ENCODE data around the gene ELOA. TPM values are rescaled to one million over a fixed set of nuclear protein-coding genes. Genes with fewer than 3 reads are reported as not detected.
A peak's percentile ranks its signal among the peaks of the same experiment; 100 is the strongest.

Gene ELOA
- total and polyA plus RNA-seq, 2 of the 13 experiments (the other 11 are each of a cell fraction or from before 2014, with no cell fraction given): 14.2 to 28.5 TPM

GRCh38 chr1:23799570-23800399 is 56.5 kb downstream of the ELOA start (continued):
- peak; percentile 83 for TF ChIP-seq TFE3 (CRISPR knock-in tag; IDR thresholded peaks at IDR 0.05)
- TF ChIP-seq NFRKB (IDR thresholded peaks at IDR 0.05): no peak
- TF ChIP-seq ZBTB4 (CRISPR knock-in tag; IDR thresholded peaks at IDR 0.05; ENCODE audit: borderline replicate concordance): no peak
- no peak for TF ChIP-seq REL (CRISPR knock-in tag; conservative IDR thresholded peaks at IDR 0.05)
- TF ChIP-seq SRY (CRISPR knock-in tag; IDR thresholded peaks at IDR 0.05): peak; percentile 32; the same call in 1 of the 2 replicates
- 0 out of 2 replicates have a peak, but pooled peaks have one; percentile 30 for TF ChIP-seq SMAD9 (CRISPR knock-in tag; IDR thresholded peaks at IDR 0.05)
- 0 out of 2 replicates have a peak, but pooled peaks have one; percentile 12 for TF ChIP-seq ZNF337 (CRISPR knock-in tag; IDR thresholded peaks at IDR 0.05; ENCODE audit: borderline replicate concordance, low read depth)
- no peak for TF ChIP-seq ZNF10 (CRISPR knock-in tag; IDR thresholded peaks at IDR 0.05; ENCODE audit: borderline replicate concordance, low read depth)
- TF ChIP-seq PITX1 (CRISPR knock-in tag; IDR thresholded peaks at IDR 0.05): peak; percentile 46
- no peak for TF ChIP-seq STAG1 (CRISPR knock-in tag; IDR thresholded peaks at IDR 0.05)
- TF ChIP-seq NCOA1 (CRISPR knock-in tag; IDR thresholded peaks at IDR 0.05): no peak
- TF ChIP-seq REXO4 (CRISPR knock-in tag; IDR thresholded peaks at IDR 0.05; ENCODE audit: borderline replicate concordance): no peak
- TF ChIP-seq ZNF124 (CRISPR knock-in tag; IDR thresholded peaks at IDR 0.05): no peak
- TF ChIP-seq TARDBP (CRISPR knock-in tag; IDR thresholded peaks at IDR 0.05): peak; percentile 7; the same call in 1 of the 2 replicates
- TF ChIP-seq SNAPC2 (CRISPR knock-in tag; IDR thresholded peaks at IDR 0.05): peak; percentile 12; the same call in 1 of the 2 replicates
- no peak for TF ChIP-seq ZNF329 (CRISPR knock-in tag; IDR thresholded peaks at IDR 0.05; ENCODE audit: low read depth)
- TF ChIP-seq ZNF678 (CRISPR knock-in tag; IDR thresholded peaks at IDR 0.05): no peak
- peak; percentile 34; the same call in 1 of the 2 replicates for TF ChIP-seq MLX (CRISPR knock-in tag; IDR thresholded peaks at IDR 0.05)
- TF ChIP-seq PCBP1 (IDR thresholded peaks at IDR 0.05; ENCODE audit: borderline replicate concordance, low read depth, low read length): peak; percentile 59; the same call in 1 of the 2 replicates
- no peak for TF ChIP-seq ZBTB26 (CRISPR knock-in tag; IDR thresholded peaks at IDR 0.05; ENCODE audit: borderline replicate concordance)
